T-helper 2 cell treated with Interferon-gamma antibody and Interleukin-4, amounts not matched to agents 5 μg/mL and 100 μg/mL, for 36 hours (primary cell): ENCODE results near the gene RCAN1.
"Not testable (repeated sequence)": the region's sequence is repeated elsewhere in the genome, so short reads cannot be mapped to it uniquely, and the experiment has no call there.

Source experiments
- DNase-seq: peaks from one replicate; pipeline ENCODE4 v3.0.0; 2021; ENCODE audit warnings: low spot score
- H3K27ac Mint-ChIP-seq: one replicate; pipeline ENCODE4 v1.8.0; 2021; ENCODE audit warnings: mild to moderate bottlenecking, mixed read lengths
- H3K27me3 Mint-ChIP-seq: one replicate; pipeline ENCODE4 v1.8.0; 2021; ENCODE audit warnings: low read depth, mixed read lengths
- H3K36me3 Mint-ChIP-seq: one replicate; pipeline ENCODE4 v1.8.0; 2021; ENCODE audit warnings: low read depth, mixed read lengths
- H3K4me1 Mint-ChIP-seq: one replicate; pipeline ENCODE4 v1.8.0; 2021; ENCODE audit warnings: low read depth, mixed read lengths
- H3K4me3 Mint-ChIP-seq: one replicate; pipeline ENCODE4 v1.8.0; 2022; ENCODE audit warnings: mild to moderate bottlenecking, moderate library complexity, mixed read lengths
- H3K9me3 Mint-ChIP-seq: one replicate; pipeline ENCODE4 v1.8.0; 2021; ENCODE audit warnings: mixed read lengths

RCAN1 gene

DNA sequence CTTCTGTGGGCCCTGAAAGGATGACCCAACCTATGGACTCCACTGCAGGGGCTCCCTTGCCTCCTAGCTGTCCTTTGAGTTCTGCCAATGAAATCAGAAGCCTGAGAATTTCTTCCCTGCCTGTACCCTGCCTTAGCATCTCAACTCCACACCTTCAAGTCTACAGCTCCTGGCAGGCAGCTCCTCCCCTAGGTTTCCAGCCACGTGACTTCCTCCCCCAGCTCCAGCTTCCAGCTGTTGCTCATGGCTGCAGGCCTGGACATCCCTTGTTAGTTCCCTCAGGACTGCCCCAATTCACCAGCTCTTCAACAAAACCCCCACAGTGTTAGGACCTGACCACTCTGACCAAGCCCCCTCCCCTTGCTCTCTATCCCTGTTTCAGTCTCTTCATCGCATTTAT, 2.4 kb downstream of the RCAN1 start:
- no peak overlapping the region for H3K27ac Mint-ChIP-seq
- peaks cover 25% of the 10 kb centered on the region for H3K27me3 Mint-ChIP-seq
- no peak for DNase-seq
- peaks cover 24% of the 10 kb centered on the region for H3K4me1 Mint-ChIP-seq
- no peak overlapping the region for H3K4me3 Mint-ChIP-seq
- H3K9me3 Mint-ChIP-seq: no peaks in the 10 kb centered on the region
- no peaks in the 10 kb centered on the region for H3K36me3 Mint-ChIP-seq

DNA sequence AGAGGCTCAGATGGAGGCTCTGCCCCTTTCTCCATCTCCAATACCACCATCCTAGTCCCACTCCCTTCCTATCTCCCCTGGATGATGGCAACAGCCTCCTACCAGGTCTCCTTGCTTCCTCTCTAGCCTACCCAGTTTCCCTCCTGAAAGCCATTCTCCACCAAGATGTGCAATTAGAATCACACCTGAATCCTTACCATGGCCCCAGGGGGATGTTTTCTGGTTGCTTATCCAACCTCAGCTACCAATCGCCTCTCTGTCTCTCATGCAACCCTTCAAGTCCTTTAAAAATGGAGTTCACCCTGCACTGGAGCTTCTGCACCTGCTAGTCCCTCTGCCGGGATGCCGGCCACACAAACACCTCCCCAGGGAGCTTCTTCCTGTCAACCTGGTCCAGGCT, 2.9 kb downstream of the RCAN1 start:
- Mint-ChIP-seq H3K9me3 (no peaks in the 10 kb centered on the region), H3K36me3 (no peaks in the 10 kb centered on the region), H3K4me3 (no peak overlapping the region), H3K27ac (no peak overlapping the region), H3K4me1 (peaks cover 24% of the 10 kb centered on the region), H3K27me3 (peaks cover 25% of the 10 kb centered on the region)
- DNase-seq: no peak

DNA sequence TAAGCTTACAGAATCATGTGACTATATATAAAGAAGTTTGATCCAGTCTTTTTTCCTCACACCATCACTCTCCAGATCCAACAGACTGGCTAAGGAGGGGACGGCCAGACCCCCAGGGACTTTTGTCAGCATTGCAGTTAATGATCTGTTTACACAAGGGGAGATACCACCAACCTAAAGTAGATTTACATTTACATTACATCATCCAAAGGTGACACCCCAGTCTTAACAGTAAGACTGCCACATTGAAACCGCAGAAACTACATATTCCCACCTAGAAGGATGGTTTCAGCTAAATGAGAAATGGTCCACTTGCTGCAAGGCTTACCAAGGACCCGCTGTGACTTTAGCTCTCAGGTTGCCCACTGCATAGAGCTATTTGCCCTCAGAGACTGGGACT, 3.4 kb downstream of the RCAN1 start:
- H3K36me3 Mint-ChIP-seq: no peaks in the 10 kb centered on the region
- no peak for DNase-seq
- no peaks in the 10 kb centered on the region for H3K9me3 Mint-ChIP-seq
- peaks cover 25% of the 10 kb centered on the region for H3K27me3 Mint-ChIP-seq
- H3K27ac Mint-ChIP-seq: no peak overlapping the region
- H3K4me3 Mint-ChIP-seq: no peak overlapping the region
- peaks cover 24% of the 10 kb centered on the region for H3K4me1 Mint-ChIP-seq

GRCh38 chr21:34609933-34610549, 4.9 kb downstream of the RCAN1 start:
- H3K4me3 Mint-ChIP-seq: no peak overlapping the region
- no peaks in the 10 kb centered on the region for H3K36me3 Mint-ChIP-seq
- no peak overlapping the region for H3K27ac Mint-ChIP-seq
- H3K9me3 Mint-ChIP-seq: no peaks in the 10 kb centered on the region
- peaks cover 25% of the 10 kb centered on the region for H3K27me3 Mint-ChIP-seq
- peaks cover 18% of the 10 kb centered on the region for H3K4me1 Mint-ChIP-seq
- DNase-seq: no peak

DNA sequence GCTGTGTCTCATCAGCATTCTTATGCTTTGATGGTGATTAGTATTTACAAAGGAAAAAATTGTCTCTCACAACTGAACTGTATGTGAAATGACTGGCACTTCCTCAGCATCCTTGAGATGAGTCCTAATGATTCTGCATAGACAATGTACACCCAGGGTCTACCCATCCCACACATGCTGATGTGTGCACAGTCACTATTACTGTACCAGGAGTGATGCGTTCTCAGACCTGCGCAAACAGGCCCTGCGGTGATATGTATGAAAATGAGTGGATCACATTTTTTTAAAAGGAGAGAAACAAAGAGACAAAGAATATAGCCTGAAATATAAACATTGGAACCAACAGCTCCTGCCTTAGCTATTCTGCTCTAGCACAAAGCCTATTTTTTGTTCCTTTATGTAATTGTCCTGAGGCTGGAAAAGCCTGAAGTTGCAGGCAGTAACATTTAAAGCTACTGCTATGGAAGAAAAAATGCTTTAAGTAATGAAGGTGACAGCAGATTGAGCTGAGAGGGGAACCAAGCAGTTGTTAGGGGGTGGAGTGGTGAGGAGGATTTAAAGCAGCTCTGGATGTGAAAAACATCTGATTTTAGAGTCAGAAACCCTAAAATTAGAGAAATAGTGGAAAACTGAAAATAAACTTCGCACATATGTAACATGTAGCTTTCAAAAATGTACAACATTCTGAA, 5.5 kb downstream of the RCAN1 start:
- no peak overlapping the region for H3K4me3 Mint-ChIP-seq
- peaks cover 18% of the 10 kb centered on the region for H3K4me1 Mint-ChIP-seq
- DNase-seq: no peak
- peaks cover 25% of the 10 kb centered on the region for H3K27me3 Mint-ChIP-seq
- H3K36me3 Mint-ChIP-seq: no peaks in the 10 kb centered on the region
- no peak overlapping the region for H3K27ac Mint-ChIP-seq
- no peaks in the 10 kb centered on the region for H3K9me3 Mint-ChIP-seq

GRCh38 chr21:34607376-34607775, 7.5 kb downstream of the RCAN1 start:
- H3K9me3 Mint-ChIP-seq, H3K4me1 Mint-ChIP-seq, H3K27ac Mint-ChIP-seq, H3K36me3 Mint-ChIP-seq, H3K4me3 Mint-ChIP-seq, DNase-seq, H3K27me3 Mint-ChIP-seq: not testable (repeated sequence)

- no peaks in the 10 kb centered on the region for H3K36me3 Mint-ChIP-seq
- no peak overlapping the region for H3K4me3 Mint-ChIP-seq
- DNase-seq: no peak
- peaks cover 2% of the 10 kb centered on the region for H3K27me3 Mint-ChIP-seq
- H3K27ac Mint-ChIP-seq: no peak overlapping the region
- no peaks in the 10 kb centered on the region for H3K9me3 Mint-ChIP-seq
- no peaks in the 10 kb centered on the region for H3K4me1 Mint-ChIP-seq
These were observed 8.3 kb downstream of the RCAN1 start for GRCh38 chr21:34606621-34607020.

DNA sequence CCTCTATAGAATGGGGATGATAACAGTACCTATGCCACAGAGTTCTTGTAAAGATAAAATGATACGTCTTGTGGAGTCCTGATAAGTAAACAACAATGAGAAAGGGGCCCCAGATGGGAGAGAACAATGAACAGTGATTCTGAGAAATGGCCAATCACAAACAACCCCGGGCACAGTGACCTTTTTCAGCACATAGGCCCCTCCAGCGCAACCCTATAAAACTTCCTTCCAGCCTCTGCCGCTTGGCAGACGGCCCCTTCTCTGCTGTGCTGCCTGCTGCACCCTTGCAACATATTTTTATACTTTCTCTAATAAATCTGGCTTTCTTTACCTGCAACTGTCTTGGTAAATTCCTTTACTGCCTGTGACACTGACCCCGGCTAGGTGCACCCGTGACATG, 8.9 kb downstream of the RCAN1 start:
- no peak overlapping the region for H3K4me3 Mint-ChIP-seq
- no peak overlapping the region for H3K27ac Mint-ChIP-seq
- DNase-seq: no peak
- peaks cover 2% of the 10 kb centered on the region for H3K27me3 Mint-ChIP-seq
- no peaks in the 10 kb centered on the region for H3K9me3 Mint-ChIP-seq
- no peaks in the 10 kb centered on the region for H3K36me3 Mint-ChIP-seq
- no peaks in the 10 kb centered on the region for H3K4me1 Mint-ChIP-seq

DNA sequence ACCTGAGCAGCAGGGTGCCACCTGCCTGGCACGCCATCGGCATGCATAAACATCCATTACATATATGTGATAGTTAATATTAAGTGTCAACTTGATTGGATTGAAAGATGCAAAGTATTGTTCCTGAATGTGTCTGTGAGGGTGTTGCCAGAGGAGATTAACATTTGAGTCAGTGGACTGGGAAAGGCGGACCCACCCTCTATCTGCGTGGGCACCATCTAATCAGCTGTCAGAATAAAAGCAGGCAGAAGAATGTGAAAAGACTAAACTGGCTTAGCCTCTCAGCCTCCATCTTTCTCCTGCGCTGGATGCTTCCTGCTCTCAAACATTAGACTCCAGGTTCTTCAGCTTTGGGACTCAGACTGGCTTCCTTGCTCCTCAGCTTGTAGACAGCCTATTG, 10.0 kb downstream of the RCAN1 start:
- not testable (repeated sequence) for H3K4me3 Mint-ChIP-seq, H3K36me3 Mint-ChIP-seq, H3K9me3 Mint-ChIP-seq, H3K27me3 Mint-ChIP-seq, DNase-seq, H3K27ac Mint-ChIP-seq, H3K4me1 Mint-ChIP-seq

DNA sequence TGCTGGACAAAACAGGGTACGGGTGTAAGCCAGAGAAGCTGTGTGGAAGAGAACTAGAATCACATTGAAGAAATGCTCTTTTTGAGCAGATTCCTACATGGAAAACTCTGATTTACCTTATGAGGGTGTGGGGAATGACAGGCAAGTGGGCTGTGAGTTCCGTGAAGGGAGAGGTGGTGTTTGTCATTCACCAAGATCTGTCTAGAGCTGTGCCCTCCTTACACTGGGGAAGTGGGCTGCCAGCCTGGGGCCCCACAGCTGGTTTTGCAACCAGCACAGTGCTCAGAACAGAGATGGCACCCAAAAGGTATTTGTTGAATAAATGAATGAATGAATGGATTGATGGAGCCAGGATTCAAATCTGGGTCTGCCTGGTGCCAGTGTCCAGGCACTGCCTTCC, 10.4 kb downstream of the RCAN1 start:
- Mint-ChIP-seq H3K9me3 (no peaks in the 10 kb centered on the region), H3K27me3 (peaks cover 2% of the 10 kb centered on the region), H3K27ac (no peak overlapping the region), H3K36me3 (no peaks in the 10 kb centered on the region), H3K4me3 (no peak overlapping the region), H3K4me1 (no peaks in the 10 kb centered on the region)
- DNase-seq: no peak

GRCh38 chr21:34603710-34604057, 11.2 kb downstream of the RCAN1 start:
- no peak overlapping the region for H3K4me3 Mint-ChIP-seq
- no peaks in the 10 kb centered on the region for H3K36me3 Mint-ChIP-seq
- DNase-seq: no peak
- H3K27me3 Mint-ChIP-seq: no peaks in the 10 kb centered on the region
- no peaks in the 10 kb centered on the region for H3K9me3 Mint-ChIP-seq
- no peaks in the 10 kb centered on the region for H3K4me1 Mint-ChIP-seq
- no peak overlapping the region for H3K27ac Mint-ChIP-seq

DNA sequence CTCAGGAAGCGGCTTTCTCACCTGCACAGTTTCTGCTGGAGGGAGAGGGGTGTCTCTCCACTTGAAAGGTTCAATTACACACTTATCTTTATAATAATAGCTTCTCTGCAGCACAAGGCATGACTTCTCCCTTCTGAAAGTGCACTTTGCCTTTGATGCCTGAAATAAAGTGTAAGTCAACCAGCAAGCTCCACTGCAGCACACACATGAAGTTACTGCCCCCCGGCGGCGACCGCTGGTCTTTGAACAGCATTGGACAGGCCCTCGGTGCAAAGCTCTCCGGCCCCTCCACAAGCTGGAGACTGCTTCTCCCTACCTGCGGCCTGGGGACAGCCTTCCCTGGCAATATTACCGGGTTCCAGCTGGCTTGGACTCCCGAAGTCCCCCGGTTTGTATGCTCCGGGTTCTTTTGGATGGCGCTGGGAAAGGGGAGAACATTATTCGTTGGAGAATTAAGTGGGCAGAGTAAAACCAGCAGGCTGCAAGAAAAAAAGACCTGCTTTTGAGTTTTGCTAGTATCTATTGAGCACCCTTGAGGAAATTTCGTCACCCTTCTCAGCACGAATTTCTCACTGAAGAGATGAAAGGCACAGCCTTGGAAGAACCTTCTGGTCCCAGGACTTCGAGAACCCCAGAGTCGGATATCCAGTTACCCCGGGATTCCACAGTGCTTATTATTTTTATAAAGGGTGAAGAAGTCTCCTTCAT, 11.8 kb downstream of the RCAN1 start:
- Mint-ChIP-seq H3K27ac (no peak overlapping the region), H3K4me1 (no peaks in the 10 kb centered on the region), H3K4me3 (no peak overlapping the region), H3K27me3 (no peaks in the 10 kb centered on the region), H3K9me3 (no peaks in the 10 kb centered on the region), H3K36me3 (no peaks in the 10 kb centered on the region)
- peak; percentile 58 for DNase-seq

- no peak for DNase-seq
- no peak overlapping the region for H3K27ac Mint-ChIP-seq
- no peaks in the 10 kb centered on the region for H3K9me3 Mint-ChIP-seq
- no peaks in the 10 kb centered on the region for H3K27me3 Mint-ChIP-seq
- H3K4me1 Mint-ChIP-seq: no peaks in the 10 kb centered on the region
- H3K4me3 Mint-ChIP-seq: no peak overlapping the region
- no peaks in the 10 kb centered on the region for H3K36me3 Mint-ChIP-seq
These were observed 12.9 kb downstream of the RCAN1 start for GRCh38 chr21:34602061-34602460.

- no peak overlapping the region for H3K27ac Mint-ChIP-seq
- H3K4me3 Mint-ChIP-seq: no peak overlapping the region
- no peaks in the 10 kb centered on the region for H3K4me1 Mint-ChIP-seq
- H3K27me3 Mint-ChIP-seq: no peaks in the 10 kb centered on the region
- H3K9me3 Mint-ChIP-seq: no peaks in the 10 kb centered on the region
- DNase-seq: no peak
- no peaks in the 10 kb centered on the region for H3K36me3 Mint-ChIP-seq
These were observed 15.3 kb downstream of the RCAN1 start for GRCh38 chr21:34599534-34600101.
